Stimulated activated CD8-positive, alpha-beta memory T cell treated with anti-CD3 and anti-CD28 coated beads, Interleukin-2, amount 100 ng/mL, for 1 hour (primary cell): ENCODE data around the gene MLN.
"Not testable (repeated sequence)": the region's sequence is repeated elsewhere in the genome, so short reads cannot be mapped to it uniquely, and the experiment has no call there.

Experiments used
- DNase-seq, 2 donors: peaks; one replicate each; pipeline ENCODE4 v3.0.0-alpha.2; 2020; ENCODE audit warnings: low read depth in 2 of 2

The MLN gene

DNA sequence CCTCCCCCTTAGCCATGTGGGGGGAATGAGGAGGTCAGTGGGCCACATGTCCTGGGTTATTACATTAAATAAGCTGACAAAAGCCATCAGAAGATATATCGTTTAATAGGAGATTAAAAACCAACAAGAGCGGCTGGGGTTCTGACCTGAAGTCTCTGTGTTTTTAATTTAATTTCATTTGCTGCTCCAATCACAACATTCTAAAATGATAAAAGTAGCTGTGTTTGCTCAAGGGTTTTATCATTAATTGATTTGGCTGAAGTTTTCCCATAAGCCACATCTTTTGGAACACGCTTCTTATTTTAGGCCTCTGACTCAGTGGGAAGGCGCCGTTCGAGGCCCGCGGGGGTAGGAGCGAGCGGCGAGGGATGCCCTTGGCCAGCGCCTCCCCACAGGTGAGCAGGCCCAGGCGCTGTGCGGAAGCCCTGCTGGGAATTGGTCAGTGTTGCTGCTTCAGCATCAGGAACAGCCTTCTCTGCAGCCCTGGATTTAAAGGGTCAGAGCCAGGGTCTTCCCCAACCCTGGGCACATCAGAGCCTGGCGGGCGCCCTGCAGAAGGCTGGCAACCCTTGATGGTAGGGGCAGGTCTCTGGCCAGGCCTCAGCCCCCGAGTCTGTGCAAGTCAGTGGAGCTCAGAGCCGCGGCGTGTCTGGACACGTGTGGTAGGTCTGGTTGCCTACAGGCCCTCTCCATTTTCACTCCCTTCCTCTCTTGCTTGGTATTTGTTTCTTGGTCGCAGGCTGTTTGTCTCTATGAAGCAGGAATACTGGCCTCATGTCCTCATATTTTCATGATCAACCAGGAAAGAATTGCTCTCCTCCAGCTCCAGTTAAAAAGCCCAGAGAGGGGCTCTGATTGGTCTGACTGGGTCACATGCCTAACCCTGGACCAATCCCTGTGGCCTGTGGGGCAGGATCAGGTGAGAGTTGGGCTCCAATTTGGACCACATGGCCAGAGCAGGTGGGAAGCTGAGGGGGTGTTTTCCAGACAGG lies 30.9 kb upstream of the MLN start:
- no peak for DNase-seq

DNA sequence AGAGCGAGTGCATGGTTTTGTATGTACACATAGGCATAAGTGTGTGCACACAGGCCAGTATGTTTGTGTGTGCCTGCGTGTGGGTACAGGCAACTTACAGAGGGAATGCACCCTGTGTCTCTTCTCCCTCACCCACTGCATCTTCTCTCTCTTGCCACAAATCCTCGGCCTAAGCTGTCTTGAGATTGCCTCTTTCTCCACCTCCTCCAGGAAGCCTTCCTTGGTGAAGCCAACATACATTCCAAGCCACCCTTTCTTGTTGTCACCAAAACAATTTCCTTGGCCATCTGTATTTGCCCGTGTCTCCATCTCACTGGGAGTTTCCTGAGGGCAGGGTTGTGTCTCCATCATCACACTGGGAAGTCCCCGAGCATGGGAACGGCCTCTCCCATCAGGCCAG lies 29.8 kb upstream of the MLN start:
- no peak for DNase-seq

DNA sequence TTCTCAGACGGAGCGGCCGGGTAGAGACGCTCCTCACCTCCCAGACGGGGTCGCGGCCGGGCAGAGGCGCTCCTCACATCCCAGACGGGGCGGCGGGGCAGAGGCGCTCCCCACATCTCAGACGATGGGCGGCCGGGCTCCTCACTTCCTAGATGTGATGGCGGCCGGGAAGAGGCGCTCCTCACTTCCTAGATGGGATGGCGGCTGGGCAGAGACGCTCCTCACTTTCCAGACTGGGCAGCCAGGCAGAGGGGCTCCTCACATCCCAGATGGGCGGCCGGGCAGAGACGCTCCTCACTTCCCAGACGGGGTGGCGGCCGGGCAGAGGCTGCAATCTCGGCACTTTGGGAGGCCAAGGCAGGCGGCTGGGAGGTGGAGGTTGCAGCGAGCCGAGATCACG lies 29.0 kb upstream of the MLN start:
- not testable (repeated sequence) for DNase-seq

DNA sequence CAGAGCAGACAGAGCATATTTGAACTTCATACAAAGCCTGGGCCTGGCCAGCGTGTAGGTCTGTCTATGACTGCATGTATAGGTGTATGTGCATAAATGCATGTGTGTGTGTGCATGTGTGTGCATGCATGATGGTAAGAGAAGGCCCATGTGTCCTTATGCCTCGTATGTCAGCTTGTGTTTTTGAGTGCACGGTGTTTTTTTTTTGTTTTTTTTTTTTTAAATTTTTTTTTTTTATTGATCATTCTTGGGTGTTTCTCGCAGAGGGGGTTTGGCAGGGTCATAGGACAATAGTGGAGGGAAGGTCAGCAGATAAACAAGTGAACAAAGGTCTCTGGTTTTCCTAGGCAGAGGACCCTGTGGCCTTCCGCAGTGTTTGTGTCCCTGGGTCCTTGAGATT lies 27.9 kb upstream of the MLN start:
- not testable (repeated sequence) for DNase-seq

DNA sequence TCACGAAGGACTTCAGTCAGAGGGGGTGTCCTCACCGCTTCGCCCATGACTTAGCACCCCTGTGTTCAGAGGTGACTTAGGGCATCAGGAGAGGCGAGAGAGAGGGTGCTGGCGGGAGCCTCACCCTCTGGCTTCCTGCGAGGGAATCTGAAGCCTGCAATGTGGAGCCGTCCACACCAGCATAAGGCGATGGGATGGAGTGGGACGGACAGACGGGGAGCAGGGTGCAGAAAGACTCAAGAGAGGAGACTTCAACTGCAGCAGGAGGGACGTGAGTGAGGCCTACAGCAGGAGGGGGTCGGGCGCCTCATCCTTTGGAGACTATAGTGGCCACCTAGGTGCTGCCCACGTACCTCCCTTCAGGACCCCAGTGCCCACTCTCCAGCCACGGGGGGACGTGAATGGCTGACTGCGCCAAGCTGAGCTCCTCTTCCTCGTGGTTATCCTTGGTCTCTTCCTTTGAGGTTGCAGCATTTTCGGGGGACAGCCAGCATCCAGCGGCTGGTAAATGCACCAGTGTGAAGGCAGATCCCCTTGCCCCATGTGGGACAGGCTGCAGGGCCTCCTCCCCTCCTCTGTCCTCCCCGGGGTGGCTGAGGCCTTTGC lies 26.9 kb upstream of the MLN start:
- DNase-seq: no peak

DNA sequence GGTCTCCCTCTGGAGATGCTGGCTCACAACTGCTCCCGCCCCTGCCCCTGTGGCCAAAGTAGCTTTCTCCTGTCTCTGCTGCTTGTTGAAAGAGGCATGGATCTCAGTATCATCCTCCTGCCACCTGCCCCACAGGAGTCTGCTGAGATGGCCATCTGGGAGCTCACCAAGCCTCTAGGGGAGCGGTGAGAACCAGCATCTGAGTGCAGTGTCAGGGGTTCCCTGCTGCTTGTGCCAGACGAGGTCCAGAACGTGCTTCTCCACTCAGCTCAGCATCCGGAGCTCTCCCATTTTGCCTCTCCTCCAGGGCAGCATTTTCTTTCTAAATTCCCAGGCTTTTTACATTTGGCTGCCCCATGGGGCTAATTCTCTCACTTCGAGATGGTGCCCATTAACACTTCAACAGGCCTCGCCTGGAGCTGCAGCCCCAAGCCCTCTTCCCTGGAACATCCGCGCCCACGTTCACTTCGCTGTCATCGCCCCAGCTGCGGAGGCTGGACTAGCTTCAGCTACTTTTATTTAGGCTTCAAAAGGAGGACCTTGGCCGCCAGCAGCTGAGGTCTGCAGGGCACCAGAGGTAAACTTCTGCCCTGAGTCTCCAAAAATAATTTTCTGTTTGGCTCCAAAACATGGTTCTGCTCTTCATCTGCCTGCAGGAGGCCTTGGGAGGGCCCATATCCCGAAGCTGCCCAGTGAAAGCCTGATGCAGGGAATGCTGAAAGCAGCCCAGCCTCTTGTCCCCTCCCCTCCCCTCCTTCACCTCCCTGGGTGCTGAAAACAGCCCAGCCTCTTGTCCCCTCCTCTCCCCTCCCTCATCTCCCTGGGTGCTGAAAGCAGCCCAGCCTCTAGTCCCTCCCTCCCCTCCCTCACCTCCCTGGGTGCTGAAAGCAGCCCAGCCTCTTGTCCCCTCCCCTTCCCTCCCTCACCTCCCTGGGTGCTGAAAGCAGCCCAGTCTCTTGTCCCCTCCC lies 25.2 kb upstream of the MLN start:
- DNase-seq: no peak

DNA sequence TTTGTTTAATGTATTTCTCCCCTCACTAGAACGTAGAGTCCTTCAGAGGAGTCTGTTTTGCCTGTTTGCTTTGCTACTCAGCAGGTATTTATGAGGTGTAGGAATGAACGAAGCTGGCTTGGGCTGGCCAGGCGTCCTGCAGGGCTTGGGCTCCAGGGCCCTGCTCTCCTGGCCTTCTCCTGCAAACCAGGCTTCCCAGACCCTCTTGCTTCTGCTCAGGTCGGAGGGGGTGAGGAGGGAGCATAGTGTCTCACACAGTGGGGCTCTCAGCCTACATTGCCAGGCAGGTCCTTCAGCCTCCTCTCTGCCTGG lies 24.6 kb upstream of the MLN start:
- DNase-seq: no peak

DNA sequence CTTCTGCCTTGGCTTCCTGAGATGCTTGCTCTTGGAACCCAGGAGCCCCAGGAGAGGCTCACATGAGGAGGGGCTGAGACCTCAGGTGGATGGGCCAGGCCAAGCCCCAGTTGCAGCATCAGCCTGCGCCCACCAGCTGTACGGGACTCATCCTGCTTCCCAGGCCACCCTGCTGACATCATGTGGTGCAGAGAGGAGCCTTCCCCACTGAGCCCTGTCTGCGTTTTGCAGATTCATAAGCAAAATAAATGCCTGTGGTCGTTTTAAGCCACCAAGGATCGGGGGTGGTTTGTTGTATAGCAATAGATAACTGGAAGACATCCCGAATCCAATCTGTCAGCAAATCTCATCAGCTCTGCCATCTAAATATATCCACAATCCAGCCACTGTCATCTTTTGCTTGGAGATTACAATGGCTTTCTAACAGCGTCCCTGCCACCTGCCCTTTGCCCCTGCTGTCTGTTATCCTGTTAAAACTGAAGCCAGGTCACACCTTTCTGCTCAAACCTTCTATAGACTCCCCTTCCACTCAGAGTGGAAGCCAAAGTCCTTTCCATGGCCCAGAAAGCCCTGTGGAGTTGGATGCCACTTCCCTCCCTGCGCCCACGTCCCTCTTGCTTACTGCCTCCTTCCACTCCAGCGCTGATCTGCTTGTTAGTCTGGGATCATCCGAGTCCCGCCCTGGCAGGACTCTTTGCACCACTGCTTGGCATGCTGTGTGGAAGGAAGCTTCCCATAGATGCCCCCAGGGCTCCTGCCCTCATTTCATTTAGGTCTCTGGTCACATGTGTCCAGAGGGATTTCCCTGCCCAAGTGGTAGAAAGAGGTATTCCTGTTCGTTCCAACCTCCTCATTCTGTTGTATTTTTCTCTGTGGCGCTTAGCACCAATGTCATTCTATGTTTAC lies 24.0 kb upstream of the MLN start:
- no peak for DNase-seq

DNA sequence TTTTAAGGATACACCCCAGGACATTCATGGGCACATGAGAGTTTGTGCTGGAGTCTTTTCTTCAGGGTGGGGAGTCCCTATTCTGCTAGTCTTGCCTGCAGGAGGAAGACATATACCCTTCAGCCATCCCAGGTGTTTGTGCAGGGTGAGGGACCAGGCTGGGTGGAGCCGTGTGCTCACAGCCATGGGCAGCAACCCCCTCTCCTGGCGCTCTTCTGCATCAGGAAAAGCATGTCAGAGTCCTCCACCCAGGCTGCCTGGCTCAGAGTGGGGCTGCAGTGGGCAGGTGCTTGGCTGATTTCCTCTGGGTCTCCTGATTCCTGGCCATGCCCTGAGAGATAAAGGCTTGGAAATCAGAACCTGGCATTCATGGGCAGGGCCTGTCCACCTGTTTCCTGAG lies 22.7 kb upstream of the MLN start:
- no peak for DNase-seq

DNA sequence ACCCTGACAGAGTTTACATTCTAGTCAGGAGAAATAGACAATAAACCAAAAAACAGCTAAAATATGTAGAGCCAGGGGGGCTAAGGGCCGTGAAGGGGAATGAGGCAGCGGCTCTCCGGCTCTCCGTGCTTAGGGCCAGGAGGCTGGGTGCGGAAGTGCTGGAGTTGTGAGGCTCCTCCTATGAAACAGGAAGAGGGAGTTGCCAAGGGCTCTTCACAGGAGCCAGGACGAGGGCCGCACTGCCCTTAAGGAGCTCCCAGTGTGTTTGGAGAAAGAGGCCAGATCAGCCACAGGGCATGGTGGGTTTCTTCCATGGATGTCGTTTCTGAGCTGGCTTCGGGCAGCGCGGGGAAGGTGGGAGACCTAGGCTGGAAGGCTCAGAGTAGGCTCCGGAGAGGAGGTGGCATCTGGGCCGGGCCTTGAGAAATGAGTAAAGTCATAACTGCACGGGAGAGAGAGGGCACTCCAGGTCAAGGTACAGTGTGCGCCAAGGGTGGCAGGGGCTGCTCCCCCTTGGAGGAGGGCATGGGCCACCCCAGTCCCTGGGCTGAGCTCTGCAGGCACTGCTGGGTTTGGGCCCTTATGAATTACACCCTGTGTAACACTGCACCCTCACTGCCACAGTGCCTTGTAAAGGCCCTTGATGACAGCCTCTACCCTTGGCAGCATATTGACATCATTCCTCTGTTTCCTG lies 20.8 kb upstream of the MLN start:
- DNase-seq: no peak

DNA sequence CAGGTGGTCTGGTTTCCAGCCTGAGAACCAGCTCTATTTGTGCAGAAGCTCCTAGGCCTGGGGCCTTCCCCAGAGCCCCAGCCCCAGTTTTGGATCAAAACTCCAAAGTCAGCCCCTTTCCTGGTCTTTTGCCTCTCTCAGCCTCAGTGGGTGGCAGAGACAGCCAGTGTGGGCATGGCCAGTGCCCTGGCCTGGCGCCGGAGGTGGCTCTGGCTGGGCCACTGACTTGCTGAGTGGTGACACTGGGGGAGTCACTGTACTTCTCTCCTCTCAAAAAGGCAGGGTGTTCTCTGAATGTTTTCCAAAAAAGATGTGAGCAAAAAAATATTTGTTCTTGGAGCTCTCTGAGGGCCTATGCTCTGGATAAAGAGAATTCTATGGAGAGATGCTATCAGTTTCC lies 20.0 kb upstream of the MLN start:
- DNase-seq: no peak

DNA sequence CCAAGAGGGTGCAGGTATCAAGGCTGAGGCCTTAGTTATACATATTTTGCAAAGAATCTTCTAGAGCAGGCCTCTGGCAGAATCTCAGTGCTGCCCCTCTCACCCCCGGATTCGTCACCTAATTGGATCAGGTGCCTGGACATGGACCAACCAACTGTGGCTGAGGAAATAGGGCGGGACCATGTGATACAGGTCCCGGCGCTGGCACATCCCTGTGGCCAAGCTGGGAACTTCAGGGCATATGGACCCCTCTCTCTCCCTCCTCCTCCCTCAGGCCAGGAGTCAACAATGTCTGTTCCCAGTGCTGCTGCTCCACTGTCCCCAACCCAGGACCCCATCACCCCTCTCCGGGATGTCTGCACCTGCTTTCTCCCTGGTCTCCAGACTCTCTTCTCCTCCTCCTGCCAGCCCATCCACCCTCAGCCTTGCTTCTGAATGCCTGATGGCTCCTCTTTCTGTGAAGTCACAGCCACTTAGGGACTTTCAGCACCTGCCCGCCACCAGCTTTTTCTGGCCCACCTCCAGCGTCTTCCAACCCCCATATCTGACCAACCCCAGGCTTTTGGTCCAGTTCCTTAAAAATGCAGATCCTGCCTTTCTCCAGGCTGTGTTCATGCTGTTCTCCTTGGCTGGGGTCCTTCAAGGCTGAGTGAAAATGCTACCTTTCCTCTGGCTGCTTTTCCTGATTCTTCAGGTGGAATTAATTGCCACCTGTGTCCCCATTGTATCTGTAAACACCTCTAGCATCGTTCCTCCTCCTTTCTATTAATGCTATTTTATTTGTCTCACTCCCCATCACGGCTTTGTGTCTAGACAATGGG lies 19.0 kb upstream of the MLN start:
- DNase-seq: no peak

DNA sequence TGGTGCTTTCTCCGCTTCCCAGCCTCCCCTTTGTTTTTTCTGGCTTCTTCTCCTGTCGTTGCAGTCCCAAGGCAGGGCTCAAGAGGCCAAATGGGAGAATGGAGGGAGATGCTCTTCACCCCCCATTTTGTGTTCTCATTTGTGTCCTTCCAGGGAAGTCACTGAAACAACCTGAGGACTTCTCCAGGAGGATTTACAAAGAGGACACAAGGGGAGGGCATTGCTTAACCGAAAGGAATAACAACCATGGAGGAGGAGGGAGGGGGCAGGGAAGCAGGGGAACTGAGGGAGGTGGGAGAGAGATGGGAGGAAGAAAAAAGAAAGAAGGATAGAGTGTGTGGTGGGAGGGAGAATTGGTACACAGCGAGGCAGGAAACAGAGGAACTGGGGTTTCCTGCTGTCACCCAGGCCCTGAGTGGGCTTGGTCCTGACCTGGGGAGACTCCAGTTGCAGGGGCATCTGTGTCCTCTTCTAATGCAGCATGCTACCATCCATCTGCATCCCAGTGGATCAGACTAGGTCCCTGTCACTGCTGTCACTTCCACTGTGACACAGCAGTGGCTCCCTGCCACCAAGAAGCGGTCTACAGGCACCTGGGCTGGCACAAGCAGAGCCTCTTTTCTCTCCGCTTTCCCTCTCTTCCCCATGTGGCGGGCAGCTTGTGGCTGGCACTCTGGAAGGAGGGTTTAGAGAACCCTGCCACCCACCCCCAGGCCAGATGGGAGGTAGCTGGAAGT lies 17.1 kb upstream of the MLN start:
- no peak for DNase-seq

DNA sequence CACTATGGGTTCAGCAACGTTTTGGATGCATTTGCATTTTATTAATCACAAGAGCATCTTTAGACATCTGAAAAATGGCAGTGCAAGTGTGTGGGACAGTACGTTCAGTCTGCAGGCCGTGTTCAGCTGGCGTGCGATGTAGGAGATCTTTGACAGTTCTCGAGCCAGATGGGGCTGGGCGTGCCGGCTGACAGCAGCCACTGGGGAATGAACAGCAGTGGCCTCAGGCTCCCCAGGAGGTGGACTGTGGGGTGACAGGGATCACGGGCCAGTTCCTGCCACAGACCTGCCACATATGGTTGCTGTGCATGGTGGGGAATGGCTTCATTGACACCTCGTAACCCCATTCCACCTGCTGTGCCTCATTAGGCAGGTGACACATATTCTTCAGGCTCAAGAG lies 16.4 kb upstream of the MLN start:
- no peak for DNase-seq

DNA sequence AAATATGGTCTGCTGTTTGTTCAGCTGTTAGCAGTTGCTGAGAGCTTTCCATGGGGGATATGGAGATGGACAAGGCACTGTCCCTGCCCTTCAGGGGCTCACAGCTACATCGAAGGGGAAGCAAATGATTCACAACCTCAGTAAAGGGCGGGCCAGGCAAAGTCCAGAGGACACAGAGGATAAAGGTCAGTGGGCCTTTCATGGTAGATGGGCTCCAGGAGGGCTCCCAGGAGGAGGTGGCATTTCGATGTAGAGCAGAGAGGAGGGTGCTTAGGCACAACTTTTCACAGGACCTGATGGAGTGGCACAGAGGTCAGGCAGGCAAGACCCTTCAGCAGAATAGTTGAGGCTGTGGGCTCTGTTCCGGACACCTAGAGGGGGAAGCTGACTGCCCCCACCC lies 15.2 kb upstream of the MLN start:
- DNase-seq: no peak

DNA sequence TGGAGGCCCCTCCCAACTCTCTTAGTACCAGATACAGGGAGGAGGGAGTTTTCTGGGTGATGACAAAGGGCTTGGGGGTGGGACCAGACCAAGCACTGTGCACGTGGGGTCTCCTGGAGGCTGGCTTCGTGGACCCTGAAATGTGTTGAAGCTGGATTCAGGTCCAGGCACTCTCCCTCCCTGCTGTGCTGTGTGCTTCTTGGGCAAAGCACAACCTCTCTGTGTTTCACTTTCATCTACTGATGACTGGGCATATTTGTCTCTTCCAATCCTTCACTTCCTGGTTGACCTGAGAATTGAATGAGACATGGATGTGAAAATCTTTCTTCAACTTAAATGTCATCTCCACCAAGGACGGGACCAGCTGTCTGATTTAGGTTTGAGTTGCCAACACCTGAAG lies 14.5 kb upstream of the MLN start:
- DNase-seq: no peak

DNA sequence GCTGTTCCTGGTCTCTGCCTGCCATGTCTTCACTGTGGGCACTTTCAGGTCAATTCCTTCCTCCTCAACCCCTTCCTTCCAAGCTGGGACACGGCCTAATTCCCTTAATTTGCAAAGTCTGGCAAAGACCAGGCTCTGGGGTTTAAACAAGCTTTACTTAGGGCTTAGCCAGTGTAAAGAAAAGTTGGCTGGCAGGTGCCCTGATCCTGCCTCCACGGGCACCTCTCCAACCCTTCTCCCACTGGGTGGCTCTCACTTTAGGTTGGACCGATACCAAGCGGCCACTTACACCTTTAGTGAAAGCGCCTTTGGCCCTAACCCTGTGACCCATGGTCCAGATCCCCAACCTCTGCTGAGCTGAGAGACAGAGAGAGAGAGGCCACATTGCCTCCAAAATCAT lies 13.7 kb upstream of the MLN start:
- no peak for DNase-seq

DNA sequence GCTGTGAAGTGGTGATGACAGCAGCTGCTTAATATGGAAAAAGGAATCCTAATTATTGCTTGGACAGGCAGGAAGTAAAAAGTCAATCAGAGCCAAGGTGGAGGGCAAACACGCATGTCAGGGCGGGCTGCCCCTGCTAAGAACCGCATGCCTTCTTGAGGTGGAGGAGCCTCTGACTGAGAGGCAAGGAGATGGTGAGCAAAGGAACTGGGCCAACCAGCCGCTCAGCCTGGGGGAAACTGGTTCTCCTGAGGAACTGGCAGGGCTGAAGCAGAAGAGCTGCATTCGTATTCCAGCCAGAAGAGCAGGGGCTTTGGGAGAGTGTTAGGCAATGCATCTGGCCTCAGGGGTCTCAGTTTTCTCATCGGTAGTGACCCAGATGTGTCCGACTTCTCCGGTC lies 13.1 kb upstream of the MLN start:
- DNase-seq: no peak

DNA sequence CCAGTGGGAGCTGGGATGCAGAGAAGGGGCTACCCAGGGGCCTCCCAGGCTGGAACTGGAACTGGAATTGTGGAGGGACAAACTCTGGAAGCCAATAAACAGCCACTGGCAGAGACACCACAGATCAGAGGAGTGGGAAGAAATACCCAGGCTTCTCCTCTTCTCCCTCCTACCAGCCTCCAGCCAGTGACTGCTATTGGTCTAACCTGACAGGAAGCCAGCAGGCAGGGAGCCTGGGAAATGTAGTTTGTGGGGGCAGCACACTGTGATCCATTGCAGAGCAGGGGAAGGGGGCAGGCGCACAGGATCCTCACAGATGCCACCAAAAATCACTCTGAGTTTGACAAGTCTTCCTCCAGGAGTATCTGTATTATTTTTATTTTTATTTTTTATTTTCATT lies 12.1 kb upstream of the MLN start:
- no peak for DNase-seq
